Mesenchymal stem cell (in vitro differentiated cells and primary cell): ENCODE results near the gene PPFIBP2.
A peak's percentile ranks its signal among the peaks of the same experiment; 100 is the strongest.

Experiments used
- DNase-seq: peaks from one replicate; pipeline ENCODE4 v3.0.0-alpha.2; 2013
- H2AFZ ChIP-seq: one replicate; pipeline ENCODE4 v1.6.1; 2013; ENCODE audit warnings: low read depth, mild to moderate bottlenecking, control low read depth, inconsistent platforms, low read length, moderate library complexity
- H2AK5ac ChIP-seq: 2 replicates; pipeline ENCODE4 v1.6.1; 2013; ENCODE audit warnings: low read length, moderate library complexity, mild to moderate bottlenecking, inconsistent platforms; ENCODE audit not compliant: severe bottlenecking
- H2BK120ac ChIP-seq: one replicate; pipeline ENCODE4 v1.6.1; 2013; ENCODE audit warnings: low read depth, mild to moderate bottlenecking, inconsistent platforms, low read length, moderate library complexity
- H2BK12ac ChIP-seq, 2 experiments: one replicate each; pipeline ENCODE4 v1.6.1; 2013; ENCODE audit warnings: inconsistent platforms in 2 of 2, low read length in 2 of 2, mild to moderate bottlenecking in 2 of 2, moderate library complexity in 2 of 2, control low read depth in 1 of 2
- H2BK15ac ChIP-seq: one replicate; pipeline ENCODE4 v1.6.1; 2013; ENCODE audit warnings: mild to moderate bottlenecking, low read depth, inconsistent platforms; ENCODE audit not compliant: poor library complexity, severe bottlenecking
- H2BK5ac ChIP-seq: 2 replicates; pipeline ENCODE4 v1.6.1; 2013; ENCODE audit warnings: low read depth, mild to moderate bottlenecking, low read length, control low read depth, inconsistent platforms; ENCODE audit not compliant: poor library complexity, severe bottlenecking
- H3K14ac ChIP-seq, 2 experiments: one replicate each; pipeline ENCODE4 v1.6.1; 2013; ENCODE audit warnings: inconsistent platforms in 2 of 2, low read length in 2 of 2, control low read depth in 1 of 2, mild to moderate bottlenecking in 1 of 2, moderate library complexity in 1 of 2
- H3K18ac ChIP-seq, 2 experiments: one replicate each; pipeline ENCODE4 v1.6.1; 2013; ENCODE audit warnings: inconsistent platforms in 2 of 2, low read length in 2 of 2, control low read depth in 1 of 2, low read depth in 1 of 2, mild to moderate bottlenecking in 1 of 2
- H3K23ac ChIP-seq, 2 experiments: one replicate each; pipeline ENCODE4 v1.6.1; 2013; ENCODE audit warnings: inconsistent platforms in 2 of 2, low read length in 2 of 2, mild to moderate bottlenecking in 2 of 2, moderate library complexity in 2 of 2, control low read depth in 1 of 2
- H3K27ac ChIP-seq: 2 replicates; pipeline ENCODE4 v1.5.1; 2013; ENCODE audit warnings: mild to moderate bottlenecking, moderate library complexity, low read length, control low read depth, inconsistent platforms; ENCODE audit not compliant: poor library complexity, severe bottlenecking
- H3K27me3 ChIP-seq, 2 experiments: 2 replicates each; pipeline versions ENCODE4 v1.6.1 to v1.7.0; 2013; ENCODE audit warnings: low read length in 2 of 2, mild to moderate bottlenecking in 2 of 2, moderate library complexity in 2 of 2, control low read depth in 1 of 2, inconsistent platforms in 1 of 2; ENCODE audit not compliant: control insufficient read depth in 1 of 2, insufficient read depth in 1 of 2
- H3K36me3 ChIP-seq, 2 experiments: 2 replicates each; pipeline versions ENCODE4 v1.6.1 to v1.7.0; 2013; ENCODE audit warnings: low read length in 2 of 2, control low read depth in 1 of 2, inconsistent platforms in 1 of 2, low read depth in 1 of 2, mild to moderate bottlenecking in 1 of 2; ENCODE audit not compliant: insufficient read depth in 2 of 2, control insufficient read depth in 1 of 2
- H3K4ac ChIP-seq, 2 experiments: one replicate each; pipeline ENCODE4 v1.6.1; 2013; ENCODE audit warnings: inconsistent platforms in 2 of 2, low read length in 2 of 2, mild to moderate bottlenecking in 2 of 2, moderate library complexity in 2 of 2, control low read depth in 1 of 2, low read depth in 1 of 2
- H3K4me1 ChIP-seq: 2 replicates; pipeline ENCODE4 v1.6.1; 2013; ENCODE audit warnings: low read depth, low read length, control low read depth; ENCODE audit not compliant: control insufficient read depth, insufficient read depth
- H3K4me2 ChIP-seq: 2 replicates; pipeline ENCODE4 v1.6.1; 2013; ENCODE audit warnings: low read length, mild to moderate bottlenecking, inconsistent platforms; ENCODE audit not compliant: poor library complexity, severe bottlenecking
- H3K4me3 ChIP-seq, 2 experiments: 2 replicates each; pipeline versions ENCODE4 v1.5.1 to v1.7.0; 2013; ENCODE audit warnings: low read length in 2 of 2, mild to moderate bottlenecking in 2 of 2, control low read depth in 1 of 2, low read depth in 1 of 2; ENCODE audit not compliant: insufficient read depth in 1 of 2
- H3K79me1 ChIP-seq: replicated peaks from 2 replicates; pipeline ENCODE4 v1.6.1; 2013; ENCODE audit warnings: mild to moderate bottlenecking, control low read depth, low read length, inconsistent platforms; ENCODE audit not compliant: poor library complexity, severe bottlenecking
- H3K9ac ChIP-seq: 2 replicates; pipeline ENCODE4 v1.7.0; 2013; ENCODE audit warnings: mild to moderate bottlenecking, low read length, moderate library complexity
- H3K9me3 ChIP-seq: 2 replicates; pipeline ENCODE4 v1.7.0; 2013; ENCODE audit warnings: mild to moderate bottlenecking, low read length; ENCODE audit not compliant: control insufficient read depth
- H4K8ac ChIP-seq: one replicate; pipeline ENCODE4 v1.6.1; 2013; ENCODE audit warnings: inconsistent platforms, mild to moderate bottlenecking, low read length, moderate library complexity
- H4K91ac ChIP-seq: one replicate; pipeline ENCODE4 v1.6.1; 2013; ENCODE audit warnings: mild to moderate bottlenecking, low read length, inconsistent platforms
- WGBS: methylation state at CpG from one replicate; pipeline ENCODE4 v1.1.7; 2013; ENCODE audit warnings: mixed read lengths; 5-methylcytosine and 5-hydroxymethylcytosine counted together

The PPFIBP2 gene

GRCh38 chr11:7511401-7511800, 2.4 kb upstream of the PPFIBP2 start:
- Histone ChIP-seq H2BK120ac (no peak overlapping the region), H3K36me3 (peaks cover 0 to 18% of the 10 kb centered on the region in 2 experiments)

GRCh38 chr11:7512525-7513233, 1.1 kb upstream of the PPFIBP2 start:
- no peaks in the 10 kb centered on the region for H3K9me3 ChIP-seq
- H3K79me1 ChIP-seq = no peaks in the 10 kb centered on the region
- peak overlapping the region; percentile 68 to 87 for H3K4me3 ChIP-seq
- H3K14ac ChIP-seq = peak overlapping the region in 1 of 2 experiments; percentile 26
- H3K4me1 ChIP-seq = peaks cover 12% of the 10 kb centered on the region
- peak overlapping the region; percentile 18 for H4K91ac ChIP-seq
- H2BK120ac ChIP-seq = peak overlapping the region; percentile 23
- peak overlapping the region; percentile 93 for H3K9ac ChIP-seq
- H2BK5ac ChIP-seq = no peak overlapping the region
- peak overlapping the region; percentile 55 to 58 for H3K18ac ChIP-seq
- H2AK5ac ChIP-seq = no peak overlapping the region
- no peak overlapping the region for H3K23ac ChIP-seq
- DNase-seq = peak; percentile 56
- peak overlapping the region; percentile 93 for H4K8ac ChIP-seq
- H3K27ac ChIP-seq = no peak overlapping the region
- peak overlapping the region in 1 of 2 experiments; percentile 81 for H3K4ac ChIP-seq
- H3K36me3 ChIP-seq = peaks cover 0 to 18% of the 10 kb centered on the region in 2 experiments
- WGBS = 39% methylated on average over 18 of the region's 18 CpGs
- peak overlapping the region; percentile 45 for H2BK15ac ChIP-seq
- peak overlapping the region; percentile 67 for H2AFZ ChIP-seq
- peaks cover 0 to 33% of the 10 kb centered on the region in 2 experiments for H3K27me3 ChIP-seq
- peak overlapping the region; percentile 44 to 85 for H2BK12ac ChIP-seq
- peak overlapping the region; percentile 99 for H3K4me2 ChIP-seq

More at GRCh38 chr11:7511401-7511800, 2.4 kb upstream of the PPFIBP2 start:
- WGBS = 73% methylated on average over 5 of the region's 5 CpGs
- H3K9me3 ChIP-seq = no peaks in the 10 kb centered on the region
- H2BK15ac ChIP-seq = no peak overlapping the region
- no peak overlapping the region for H2BK12ac ChIP-seq
- no peak overlapping the region for H2AK5ac ChIP-seq
- no peak overlapping the region for H3K9ac ChIP-seq
- H3K27me3 ChIP-seq = peaks cover 0 to 36% of the 10 kb centered on the region in 2 experiments
- no peak overlapping the region for H3K23ac ChIP-seq
- no peak overlapping the region for H3K27ac ChIP-seq
- H2AFZ ChIP-seq = no peak overlapping the region
- no peak overlapping the region for H3K18ac ChIP-seq
- DNase-seq = no peak
- no peak overlapping the region for H3K4me2 ChIP-seq
- no peak overlapping the region for H3K4ac ChIP-seq
- H3K4me1 ChIP-seq = peaks cover 12% of the 10 kb centered on the region
- H4K8ac ChIP-seq = no peak overlapping the region
- H4K91ac ChIP-seq = no peak overlapping the region
- H2BK5ac ChIP-seq = no peak overlapping the region
- no peak overlapping the region for H3K4me3 ChIP-seq
- H3K14ac ChIP-seq = no peak overlapping the region
- H3K79me1 ChIP-seq = no peaks in the 10 kb centered on the region

- Histone ChIP-seq H3K4me1 (peaks cover 12% of the 10 kb centered on the region), H3K27me3 (peaks cover 0 to 33% of the 10 kb centered on the region in 2 experiments), H3K36me3 (peaks cover 0 to 13% of the 10 kb centered on the region in 2 experiments), H2AK5ac (no peak overlapping the region), H2BK15ac (no peak overlapping the region), H3K18ac (peak overlapping the region in 1 of 2 experiments; percentile 26), H3K27ac (no peak overlapping the region), H4K8ac (no peak overlapping the region), H3K23ac (peak overlapping the region in 1 of 2 experiments; percentile 95), H2BK5ac (no peak overlapping the region), H3K9ac (peak overlapping the region; percentile 93), H2BK120ac (no peak overlapping the region), H2AFZ (peak overlapping the region; percentile 66), H3K9me3 (no peaks in the 10 kb centered on the region), H4K91ac (no peak overlapping the region), H3K4me2 (peak overlapping the region; percentile 99), H2BK12ac (peak overlapping the region in 1 of 2 experiments; percentile 18), H3K4ac (no peak overlapping the region), H3K79me1 (no peaks in the 10 kb centered on the region), H3K14ac (no peak overlapping the region), H3K4me3 (peak overlapping the region; percentile 68 to 87)
- peak; percentile 13 for DNase-seq
- 4% methylated on average over 31 of the region's 31 CpGs for whole genome bisulfite sequencing
Measured at GRCh38 chr11:7514099-7514591, 346 bp downstream of the PPFIBP2 start.

- H3K27ac ChIP-seq = no peak overlapping the region
- H3K36me3 ChIP-seq = peaks cover 0 to 7% of the 10 kb centered on the region in 2 experiments
- no peak overlapping the region for H3K4me2 ChIP-seq
- no peak for DNase-seq
- no peak overlapping the region for H2BK120ac ChIP-seq
- no peak overlapping the region for H3K4ac ChIP-seq
- no peak overlapping the region for H2BK12ac ChIP-seq
- no peak overlapping the region for H2AK5ac ChIP-seq
- peaks cover 12% of the 10 kb centered on the region for H3K4me1 ChIP-seq
- H3K79me1 ChIP-seq = no peaks in the 10 kb centered on the region
- H3K9me3 ChIP-seq = no peaks in the 10 kb centered on the region
- H3K9ac ChIP-seq = no peak overlapping the region
- 92% methylated on average over 1 of the region's 1 CpG for WGBS
- no peak overlapping the region for H4K8ac ChIP-seq
- H2BK15ac ChIP-seq = no peak overlapping the region
- no peak overlapping the region for H3K14ac ChIP-seq
- H3K18ac ChIP-seq = no peak overlapping the region
- H2BK5ac ChIP-seq = no peak overlapping the region
- H2AFZ ChIP-seq = no peak overlapping the region
- H4K91ac ChIP-seq = no peak overlapping the region
- H3K27me3 ChIP-seq = peaks cover 0 to 23% of the 10 kb centered on the region in 2 experiments
- H3K23ac ChIP-seq = no peak overlapping the region
- no peak overlapping the region for H3K4me3 ChIP-seq
Measured at GRCh38 chr11:7515447-7515886, 1.7 kb downstream of the PPFIBP2 start.
